Liver (tissue), 9 donors: ENCODE results near the gene VPS52. TPM values are rescaled to one million over a fixed set of nuclear protein-coding genes. Genes with fewer than 3 reads are reported as not detected.

Source experiments
- DNase-seq: peaks from one replicate; pipeline ENCODE4 v3.0.0-alpha.2; 2017; ENCODE audit warnings: low spot score
- H3K27ac ChIP-seq, 2 donors: one replicate each; pipeline ENCODE4 v1.7.0; 2013; ENCODE audit warnings: inconsistent platforms in 2 of 2, low read length in 2 of 2, control low read depth in 1 of 2, low read depth in 1 of 2, mild to moderate bottlenecking in 1 of 2
- H3K27me3 ChIP-seq, 4 donors: one replicate each; pipeline versions ENCODE4 v1.6.1 to v1.7.0; 2013; ENCODE audit warnings: low read length in 3 of 4, inconsistent platforms in 1 of 4, mild to moderate bottlenecking in 1 of 4, moderate library complexity in 1 of 4; ENCODE audit not compliant: control insufficient read depth in 4 of 4, insufficient read depth in 4 of 4
- H3K36me3 ChIP-seq, 4 donors: one replicate each; pipeline versions ENCODE4 v1.6.1 to v1.7.0; 2013; ENCODE audit warnings: low read length in 3 of 4, mild to moderate bottlenecking in 3 of 4, low read depth in 1 of 4, moderate library complexity in 1 of 4; ENCODE audit not compliant: control insufficient read depth in 4 of 4, insufficient read depth in 3 of 4
- H3K4me1 ChIP-seq, 4 donors: one replicate each; pipeline versions ENCODE4 v1.6.1 to v1.7.0; 2013; ENCODE audit warnings: low read length in 3 of 4, mild to moderate bottlenecking in 3 of 4, moderate library complexity in 1 of 4; ENCODE audit not compliant: control insufficient read depth in 4 of 4, insufficient read depth in 4 of 4
- H3K4me3 ChIP-seq, 3 donors: one replicate each; pipeline versions ENCODE4 v1.6.1 to v1.7.0; 2013; ENCODE audit warnings: low read length in 3 of 3, control low read depth in 1 of 3, low read depth in 1 of 3, mild to moderate bottlenecking in 1 of 3
- H3K9ac ChIP-seq, 2 donors: one replicate each; pipeline ENCODE4 v1.7.0; 2013; ENCODE audit warnings: low read length in 2 of 2, mild to moderate bottlenecking in 2 of 2, moderate library complexity in 2 of 2, control low read depth in 1 of 2, low read depth in 1 of 2
- H3K9me3 ChIP-seq, 4 donors: one replicate each; pipeline versions ENCODE4 v1.6.1 to v1.7.0; 2013; ENCODE audit warnings: low read length in 3 of 4; ENCODE audit not compliant: control insufficient read depth in 4 of 4
- EGR1 ChIP-seq, 2 donors: IDR thresholded peaks; 2 replicates each; pipeline ENCODE4 v1.6.1; 2016 to 2018; ENCODE audit warnings: antibody characterized with exemption in 2 of 2, low read depth in 2 of 2
- FOXA1 ChIP-seq: IDR thresholded peaks from 2 replicates; pipeline ENCODE4 v1.6.1; 2016; ENCODE audit warnings: antibody characterized with exemption
- FOXA2 ChIP-seq: IDR thresholded peaks from 2 replicates; pipeline ENCODE4 v1.6.1; 2016; ENCODE audit warnings: antibody characterized with exemption
- GABPA ChIP-seq, 2 donors: IDR thresholded peaks in 1 of 2; conservative IDR thresholded peaks in 1 of 2; 2 replicates each; pipeline ENCODE4 v1.6.1; 2016; ENCODE audit warnings: antibody characterized with exemption in 2 of 2, mild to moderate bottlenecking in 1 of 2, moderate library complexity in 1 of 2
- HNF4A ChIP-seq, 2 donors: conservative IDR thresholded peaks; 2 replicates each; pipeline ENCODE4 v1.6.1; 2016; ENCODE audit warnings: antibody characterized with exemption in 2 of 2, mild to moderate bottlenecking in 2 of 2
- HNF4G ChIP-seq: IDR thresholded peaks from 2 replicates; pipeline ENCODE4 v1.6.1; 2016; ENCODE audit warnings: antibody characterized with exemption
- NR2F2 ChIP-seq: IDR thresholded peaks from 2 replicates; pipeline ENCODE4 v1.6.1; 2016; ENCODE audit warnings: antibody characterized with exemption
- RAD21 ChIP-seq, 2 donors: IDR thresholded peaks; 2 replicates each; pipeline ENCODE4 v1.6.1; 2016; ENCODE audit warnings: antibody characterized with exemption in 2 of 2, mild to moderate bottlenecking in 2 of 2
- RXRA ChIP-seq, 2 donors: IDR thresholded peaks; 2 replicates each; pipeline ENCODE4 v1.6.1; 2017 to 2018; ENCODE audit warnings: antibody characterized with exemption in 2 of 2, mild to moderate bottlenecking in 1 of 2
- SP1 ChIP-seq: IDR thresholded peaks from 2 replicates; pipeline ENCODE4 v1.6.1; 2018; ENCODE audit warnings: antibody characterized with exemption, mild to moderate bottlenecking
- TAF1 ChIP-seq: conservative IDR thresholded peaks from 2 replicates; pipeline ENCODE4 v1.6.1; 2016; ENCODE audit warnings: antibody characterized with exemption, mild to moderate bottlenecking
- YY1 ChIP-seq: IDR thresholded peaks from 2 replicates; pipeline ENCODE4 v1.6.1; 2016; ENCODE audit warnings: antibody characterized with exemption, mild to moderate bottlenecking
- WGBS: extraction: QIAGEN DNeasy Blood & Tissue Kit; methylation state at CpG from one replicate; pipeline ENCODE4 v1.1.7; 2013; 5-methylcytosine and 5-hydroxymethylcytosine counted together
- polyA plus RNA-seq, 2 donors: library from polyadenylated mRNA; stranded (reverse) in 1 of 2; unstranded in 1 of 2; fragments of 200-250 nt in 1 of 2; fragments of >200 nt in 1 of 2; fragmentation: Nextera tagmentation in 1 of 2; extraction: Ambion mirVana in 1 of 2; gene quantifications; one replicate each; pipeline versions ENCODE4 v1.2.1 to v1.2.3, GENCODE V29; 2013 to 2015
- total RNA-seq, 2 donors: library from RNA; depleted of rRNA; stranded (reverse); fragments of >200 nt; gene quantifications; one replicate each; pipeline ENCODE4 v1.2.3, GENCODE V29; 2014
- TF ChIP-seq, protein P1 (sequence below): IDR thresholded peaks from 2 replicates; pipeline ENCODE4 v1.6.1; 2016; ENCODE audit warnings: antibody characterized with exemption
- TF ChIP-seq, protein P2 (sequence below): IDR thresholded peaks from 2 replicates; pipeline ENCODE4 v1.6.1; 2016; ENCODE audit warnings: antibody characterized with exemption, mild to moderate bottlenecking
- TF ChIP-seq, protein P3 (sequence below): IDR thresholded peaks from 2 replicates; pipeline ENCODE4 v1.6.1; 2016; ENCODE audit warnings: antibody characterized with exemption
- TF ChIP-seq, protein P4 (sequence below): fragments of 150-350 bp; IDR thresholded peaks from 2 replicates; pipeline ENCODE4 v1.5.1; 2017; ENCODE audit warnings: improper control_type of control experiment, low read depth, low read length; ENCODE audit not compliant: missing input control
- donor health status: healthy.
- donor health status: healthy.
- donor health status: healthy.
- donor health status: healthy.
- donor health status: healthy.

Gene VPS52
- total and polyA plus RNA-seq, 4 donors: 21.3 to 33.4 (median 25.3) TPM

DNA sequence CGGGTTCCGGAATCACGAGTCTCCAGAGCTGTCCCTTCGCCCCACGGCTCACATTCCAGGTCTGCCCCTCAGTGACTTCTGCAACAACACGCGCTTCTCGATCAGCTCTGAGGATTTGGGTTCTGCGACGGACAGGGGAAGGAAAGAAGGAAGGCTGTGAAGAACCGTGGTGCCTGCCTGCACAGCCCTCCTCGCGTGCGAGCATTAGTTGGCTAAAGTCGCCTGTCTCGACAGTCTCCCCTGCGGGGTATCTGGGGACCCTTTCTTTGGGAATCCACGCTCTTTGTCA is 23.1 kb downstream of the VPS52 start:
- Histone ChIP-seq H3K27ac (peak overlapping the region; percentile 92 to 97), H3K4me3 (peak overlapping the region; percentile 3 to 46 (median 42)), H3K36me3 (peaks cover 0 to 6% (median 1%) of the 10 kb centered on the region in 4 donors), H3K27me3 (no peaks in the 10 kb centered on the region), H3K9me3 (no peaks in the 10 kb centered on the region), H3K9ac (peak overlapping the region; percentile 70 to 86), H3K4me1 (peaks cover 2 to 29% (median 23%) of the 10 kb centered on the region in 4 donors)
- WGBS: under 1% methylated on average over 18 of the region's 18 CpGs
- no peak for DNase-seq
- no peak for TF ChIP-seq HNF4G
- TF ChIP-seq, protein P1, sequence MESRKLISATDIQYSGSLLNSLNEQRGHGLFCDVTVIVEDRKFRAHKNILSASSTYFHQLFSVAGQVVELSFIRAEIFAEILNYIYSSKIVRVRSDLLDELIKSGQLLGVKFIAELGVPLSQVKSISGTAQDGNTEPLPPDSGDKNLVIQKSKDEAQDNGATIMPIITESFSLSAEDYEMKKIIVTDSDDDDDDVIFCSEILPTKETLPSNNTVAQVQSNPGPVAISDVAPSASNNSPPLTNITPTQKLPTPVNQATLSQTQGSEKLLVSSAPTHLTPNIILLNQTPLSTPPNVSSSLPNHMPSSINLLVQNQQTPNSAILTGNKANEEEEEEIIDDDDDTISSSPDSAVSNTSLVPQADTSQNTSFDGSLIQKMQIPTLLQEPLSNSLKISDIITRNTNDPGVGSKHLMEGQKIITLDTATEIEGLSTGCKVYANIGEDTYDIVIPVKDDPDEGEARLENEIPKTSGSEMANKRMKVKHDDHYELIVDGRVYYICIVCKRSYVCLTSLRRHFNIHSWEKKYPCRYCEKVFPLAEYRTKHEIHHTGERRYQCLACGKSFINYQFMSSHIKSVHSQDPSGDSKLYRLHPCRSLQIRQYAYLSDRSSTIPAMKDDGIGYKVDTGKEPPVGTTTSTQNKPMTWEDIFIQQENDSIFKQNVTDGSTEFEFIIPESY: no peak
- no peak for TF ChIP-seq SP1
- TF ChIP-seq RAD21 (IDR thresholded peaks at IDR 0.05): no peak
- TF ChIP-seq, protein P2, sequence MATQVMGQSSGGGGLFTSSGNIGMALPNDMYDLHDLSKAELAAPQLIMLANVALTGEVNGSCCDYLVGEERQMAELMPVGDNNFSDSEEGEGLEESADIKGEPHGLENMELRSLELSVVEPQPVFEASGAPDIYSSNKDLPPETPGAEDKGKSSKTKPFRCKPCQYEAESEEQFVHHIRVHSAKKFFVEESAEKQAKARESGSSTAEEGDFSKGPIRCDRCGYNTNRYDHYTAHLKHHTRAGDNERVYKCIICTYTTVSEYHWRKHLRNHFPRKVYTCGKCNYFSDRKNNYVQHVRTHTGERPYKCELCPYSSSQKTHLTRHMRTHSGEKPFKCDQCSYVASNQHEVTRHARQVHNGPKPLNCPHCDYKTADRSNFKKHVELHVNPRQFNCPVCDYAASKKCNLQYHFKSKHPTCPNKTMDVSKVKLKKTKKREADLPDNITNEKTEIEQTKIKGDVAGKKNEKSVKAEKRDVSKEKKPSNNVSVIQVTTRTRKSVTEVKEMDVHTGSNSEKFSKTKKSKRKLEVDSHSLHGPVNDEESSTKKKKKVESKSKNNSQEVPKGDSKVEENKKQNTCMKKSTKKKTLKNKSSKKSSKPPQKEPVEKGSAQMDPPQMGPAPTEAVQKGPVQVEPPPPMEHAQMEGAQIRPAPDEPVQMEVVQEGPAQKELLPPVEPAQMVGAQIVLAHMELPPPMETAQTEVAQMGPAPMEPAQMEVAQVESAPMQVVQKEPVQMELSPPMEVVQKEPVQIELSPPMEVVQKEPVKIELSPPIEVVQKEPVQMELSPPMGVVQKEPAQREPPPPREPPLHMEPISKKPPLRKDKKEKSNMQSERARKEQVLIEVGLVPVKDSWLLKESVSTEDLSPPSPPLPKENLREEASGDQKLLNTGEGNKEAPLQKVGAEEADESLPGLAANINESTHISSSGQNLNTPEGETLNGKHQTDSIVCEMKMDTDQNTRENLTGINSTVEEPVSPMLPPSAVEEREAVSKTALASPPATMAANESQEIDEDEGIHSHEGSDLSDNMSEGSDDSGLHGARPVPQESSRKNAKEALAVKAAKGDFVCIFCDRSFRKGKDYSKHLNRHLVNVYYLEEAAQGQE: no peak
- no peak for TF ChIP-seq HNF4A (conservative IDR thresholded peaks at IDR 0.05)
- TF ChIP-seq, protein P3, sequence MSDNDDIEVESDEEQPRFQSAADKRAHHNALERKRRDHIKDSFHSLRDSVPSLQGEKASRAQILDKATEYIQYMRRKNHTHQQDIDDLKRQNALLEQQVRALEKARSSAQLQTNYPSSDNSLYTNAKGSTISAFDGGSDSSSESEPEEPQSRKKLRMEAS: no peak
- no peak for TF ChIP-seq FOXA1
- TF ChIP-seq NR2F2: no peak
- TF ChIP-seq FOXA2: no peak
- no peak for TF ChIP-seq EGR1 (IDR thresholded peaks at IDR 0.05; ENCODE audit: low read depth in 2 of 2)
- no peak for TF ChIP-seq GABPA (IDR thresholded peaks at IDR 0.05 in 1 of 2, conservative IDR thresholded peaks at IDR 0.05 in 1 of 2)
- no peak for TF ChIP-seq RXRA (IDR thresholded peaks at IDR 0.05)
- TF ChIP-seq YY1: no peak
- TF ChIP-seq TAF1: no peak

DNA sequence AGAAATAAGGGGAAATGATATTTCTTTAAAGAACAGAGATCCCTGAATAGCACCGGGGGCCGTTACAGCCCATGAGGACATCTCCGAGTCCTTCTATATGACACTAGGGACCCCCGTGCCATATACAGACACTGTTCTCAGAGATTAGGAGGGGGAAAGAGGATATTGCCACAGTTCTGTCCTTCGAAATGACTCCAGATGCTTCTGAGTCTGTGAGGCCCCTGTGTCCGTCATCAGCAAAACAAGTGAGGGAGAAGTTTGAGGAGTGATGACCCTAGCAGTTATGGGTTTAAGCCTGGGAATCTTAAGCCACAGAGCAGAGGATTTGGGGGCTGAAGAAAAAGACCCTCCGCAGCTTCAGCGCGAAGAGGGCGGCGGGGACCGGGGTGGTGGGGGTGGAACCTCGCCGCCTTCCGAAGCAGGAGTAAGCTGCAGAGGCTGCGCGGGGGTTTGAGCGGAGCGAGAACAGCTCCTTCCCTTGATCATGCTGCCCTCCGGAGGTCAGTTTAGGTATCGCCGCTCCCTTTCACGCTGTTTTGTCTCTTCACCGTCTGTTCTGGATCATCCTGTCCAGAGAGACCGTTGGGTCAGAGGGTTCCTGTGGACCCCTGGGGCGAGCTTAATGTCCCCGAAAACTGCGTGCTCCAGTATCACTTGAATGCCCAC is 23.6 kb downstream of the VPS52 start:
- Histone ChIP-seq H3K36me3 (peaks cover 0 to 6% (median 1%) of the 10 kb centered on the region in 4 donors), H3K27me3 (no peaks in the 10 kb centered on the region), H3K27ac (peak overlapping the region; percentile 92 to 97), H3K9ac (peak overlapping the region; percentile 70 to 86), H3K4me3 (peak overlapping the region; percentile 3 to 46 (median 42)), H3K9me3 (no peaks in the 10 kb centered on the region), H3K4me1 (peaks cover 2 to 29% (median 23%) of the 10 kb centered on the region in 4 donors)
- TF ChIP-seq RAD21 (IDR thresholded peaks at IDR 0.05) (peak; percentile 92 to 93), FOXA2 (no peak)
- TF ChIP-seq, protein P4, sequence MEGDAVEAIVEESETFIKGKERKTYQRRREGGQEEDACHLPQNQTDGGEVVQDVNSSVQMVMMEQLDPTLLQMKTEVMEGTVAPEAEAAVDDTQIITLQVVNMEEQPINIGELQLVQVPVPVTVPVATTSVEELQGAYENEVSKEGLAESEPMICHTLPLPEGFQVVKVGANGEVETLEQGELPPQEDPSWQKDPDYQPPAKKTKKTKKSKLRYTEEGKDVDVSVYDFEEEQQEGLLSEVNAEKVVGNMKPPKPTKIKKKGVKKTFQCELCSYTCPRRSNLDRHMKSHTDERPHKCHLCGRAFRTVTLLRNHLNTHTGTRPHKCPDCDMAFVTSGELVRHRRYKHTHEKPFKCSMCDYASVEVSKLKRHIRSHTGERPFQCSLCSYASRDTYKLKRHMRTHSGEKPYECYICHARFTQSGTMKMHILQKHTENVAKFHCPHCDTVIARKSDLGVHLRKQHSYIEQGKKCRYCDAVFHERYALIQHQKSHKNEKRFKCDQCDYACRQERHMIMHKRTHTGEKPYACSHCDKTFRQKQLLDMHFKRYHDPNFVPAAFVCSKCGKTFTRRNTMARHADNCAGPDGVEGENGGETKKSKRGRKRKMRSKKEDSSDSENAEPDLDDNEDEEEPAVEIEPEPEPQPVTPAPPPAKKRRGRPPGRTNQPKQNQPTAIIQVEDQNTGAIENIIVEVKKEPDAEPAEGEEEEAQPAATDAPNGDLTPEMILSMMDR: peak; percentile 97
- DNase-seq: peak; percentile 93
- whole genome bisulfite sequencing: 7% methylated on average over 28 of the region's 28 CpGs
